ENCODE results near the gene TNRC6A. TPM values are rescaled to one million over a fixed set of nuclear protein-coding genes. Genes with fewer than 3 reads are reported as not detected.
"Not testable (repeated sequence)": the region's sequence is repeated elsewhere in the genome, so short reads cannot be mapped to it uniquely, and the experiment has no call there.

The TNRC6A gene
- total RNA-seq, 2 experiments from 2014 or later = 27.7 to 28.9 TPM

- ATAC-seq = no peak
- no peak overlapping the region for H3K4me3 Mint-ChIP-seq
- no peaks in the 10 kb centered on the region for H3K4me1 Mint-ChIP-seq (ENCODE audit: low read depth)
- no peak overlapping the region for H3K27ac Mint-ChIP-seq
- ChIA-PET CTCF (no interaction called here), POLR2A (no interaction called here)
- no peaks in the 10 kb centered on the region for H3K36me3 Mint-ChIP-seq (ENCODE audit: low read depth)
- no peak for DNase-seq
- H3K9me3 Mint-ChIP-seq = no peaks in the 10 kb centered on the region
- intact Hi-C loops (cut with micrococcal nuclease) = no loop called here
- peaks cover 7% of the 10 kb centered on the region for H3K27me3 Mint-ChIP-seq
- no peak for TF ChIP-seq CTCF (IDR thresholded peaks at IDR 0.05)
Measured at GRCh38 chr16:24701521-24701951, 27.9 kb upstream of the TNRC6A start.

- ATAC-seq; H3K27me3 Mint-ChIP-seq; H3K27ac Mint-ChIP-seq; DNase-seq; H3K9me3 Mint-ChIP-seq; H3K4me1 Mint-ChIP-seq (ENCODE audit: low read depth); H3K4me3 Mint-ChIP-seq; H3K36me3 Mint-ChIP-seq (ENCODE audit: low read depth); intact Hi-C loops (cut with micrococcal nuclease): not testable (repeated sequence)
- CTCF ChIA-PET = interaction anchor here (0.6 kb wide), 1 partner anchor 196 kb away, joined by 3 read pairs; no protein-coding TSS in a partner anchor
- POLR2A ChIA-PET = interaction anchor here (0.9 to 1.1 kb wide), 2 partner anchors 18 to 73 kb away, joined by 3 to 4 read pairs; no protein-coding TSS in a partner anchor
Measured at GRCh38 chr16:24707760-24708159, 21.7 kb upstream of the TNRC6A start.

- intact Hi-C loops (cut with micrococcal nuclease) = no loop called here
Measured at GRCh38 chr16:24713379-24713778, 16.1 kb upstream of the TNRC6A start.

GRCh38 chr16:24717411-24717810 lies 12.0 kb upstream of the TNRC6A start:
- CTCF ChIA-PET = no interaction called here
- Mint-ChIP-seq H3K9me3 (peaks cover 8% of the 10 kb centered on the region), H3K4me3 (no peak overlapping the region), H3K4me1 (ENCODE audit: low read depth) (peaks cover 7% of the 10 kb centered on the region), H3K36me3 (ENCODE audit: low read depth) (no peaks in the 10 kb centered on the region), H3K27me3 (peaks cover 8% of the 10 kb centered on the region), H3K27ac (no peak overlapping the region)
- no peak for TF ChIP-seq CTCF (IDR thresholded peaks at IDR 0.05)
- intact Hi-C loops (cut with micrococcal nuclease) = no loop called here
- POLR2A ChIA-PET = no interaction called here
- ATAC-seq (no peak), DNase-seq (no peak)

More at GRCh38 chr16:24713379-24713778, 16.1 kb upstream of the TNRC6A start:
- Mint-ChIP-seq H3K36me3 (ENCODE audit: low read depth) (no peaks in the 10 kb centered on the region), H3K4me1 (ENCODE audit: low read depth) (no peaks in the 10 kb centered on the region), H3K27ac (no peak overlapping the region), H3K4me3 (no peak overlapping the region), H3K9me3 (peaks cover 8% of the 10 kb centered on the region), H3K27me3 (peaks cover 10% of the 10 kb centered on the region)
- DNase-seq (no peak), ATAC-seq (no peak)
- no peak for TF ChIP-seq CTCF (IDR thresholded peaks at IDR 0.05)
- CTCF ChIA-PET = no interaction called here
- POLR2A ChIA-PET = no interaction called here

- ATAC-seq (no peak), DNase-seq (no peak)
- Mint-ChIP-seq H3K36me3 (ENCODE audit: low read depth) (no peaks in the 10 kb centered on the region), H3K4me3 (no peak overlapping the region), H3K9me3 (peaks cover 3% of the 10 kb centered on the region), H3K4me1 (ENCODE audit: low read depth) (peaks cover 13% of the 10 kb centered on the region), H3K27ac (no peak overlapping the region), H3K27me3 (peaks cover 8% of the 10 kb centered on the region)
- no peak for TF ChIP-seq CTCF (IDR thresholded peaks at IDR 0.05)
- POLR2A ChIA-PET = no interaction called here
- intact Hi-C loops (cut with micrococcal nuclease) = no loop called here
- CTCF ChIA-PET = no interaction called here
Measured at GRCh38 chr16:24718967-24719521, 10.4 kb upstream of the TNRC6A start.

All from activated CD8-positive, alpha-beta T cell treated with anti-CD3 and anti-CD28 coated beads for 36 hours (primary cell).